NCI-H128 (cell line): ENCODE measurements around the gene SNPH.
"Not testable (repeated sequence)": the region's sequence is repeated elsewhere in the genome, so short reads cannot be mapped to it uniquely, and the experiment has no call there.

Experiments
- DNase-seq: peaks from one replicate; lab custom pipeline; 2025; ENCODE audit not compliant: unreplicated experiment; lab: John Stamatoyannopoulos, UW

The SNPH gene

GRCh38 chr20:1336699-1337367 is 70.7 kb downstream of the SNPH start:
- no peak for DNase-seq

GRCh38 chr20:1337441-1337840 is 71.3 kb downstream of the SNPH start:
- no peak for DNase-seq

- DNase-seq, result no peak
These were observed 72.0 kb downstream of the SNPH start for GRCh38 chr20:1338096-1338495.

GRCh38 chr20:1338801-1339200 is 72.7 kb downstream of the SNPH start:
- no peak for DNase-seq

- no peak for DNase-seq
These were observed 75.6 kb downstream of the SNPH start for GRCh38 chr20:1341561-1342265.

GRCh38 chr20:1343446-1344124 is 77.5 kb downstream of the SNPH start:
- DNase-seq, result not testable (repeated sequence)

- DNase-seq, result no peak
These were observed 79.1 kb downstream of the SNPH start for GRCh38 chr20:1345030-1345755.

GRCh38 chr20:1345756-1346093 is 79.6 kb downstream of the SNPH start:
- no peak for DNase-seq

GRCh38 chr20:1346315-1346969 is 80.3 kb downstream of the SNPH start:
- DNase-seq, result no peak

- DNase-seq, result no peak
These were observed 87.9 kb downstream of the SNPH start for GRCh38 chr20:1353956-1354355.

GRCh38 chr20:1357921-1358671 is 92.0 kb downstream of the SNPH start:
- no peak for DNase-seq
